Measurements from ENCODE around the gene KRT15.

The KRT15 gene

GRCh38 chr17:41481036-41481435 lies 37.7 kb downstream of the KRT15 start, which contains the start of gene KRT35:
TSS of gene KRT35 (minus strand) at chr17:41481151. CDS start at chr17:41481097, 54 bp downstream.
- DNase-seq: no peak
- TF ChIP-seq POLR2A (IDR thresholded peaks at IDR 0.05; ENCODE audit: low read length): no peak
- TF ChIP-seq GATA1 (IDR thresholded peaks at IDR 0.05; ENCODE audit: low read depth, low read length): no peak

GRCh38 chr17:41480581-41480980 lies 38.1 kb downstream of the KRT15 start:
- no peak for TF ChIP-seq GATA1 (IDR thresholded peaks at IDR 0.05; ENCODE audit: low read depth, low read length)
- no peak for TF ChIP-seq POLR2A (IDR thresholded peaks at IDR 0.05; ENCODE audit: low read length)

GRCh38 chr17:41480136-41480535 lies 38.6 kb downstream of the KRT15 start:
- no peak for DNase-seq
- TF ChIP-seq POLR2A (IDR thresholded peaks at IDR 0.05; ENCODE audit: low read length) (no peak), GATA1 (IDR thresholded peaks at IDR 0.05; ENCODE audit: low read depth, low read length) (no peak)

More at GRCh38 chr17:41480581-41480980, 38.1 kb downstream of the KRT15 start:
- DNase-seq: no peak

GRCh38 chr17:41478237-41478636 lies 40.5 kb downstream of the KRT15 start:
- no peak for DNase-seq
- TF ChIP-seq GATA1 (IDR thresholded peaks at IDR 0.05; ENCODE audit: low read depth, low read length): no peak
- no peak for TF ChIP-seq POLR2A (IDR thresholded peaks at IDR 0.05; ENCODE audit: low read length)

GRCh38 chr17:41476866-41477815 lies 41.5 kb downstream of the KRT15 start:
- TF ChIP-seq POLR2A (IDR thresholded peaks at IDR 0.05; ENCODE audit: low read length) (no peak), GATA1 (IDR thresholded peaks at IDR 0.05; ENCODE audit: low read depth, low read length) (no peak)
- DNase-seq: no peak

- DNase-seq: no peak
- TF ChIP-seq GATA1 (IDR thresholded peaks at IDR 0.05; ENCODE audit: low read depth, low read length) (no peak), POLR2A (IDR thresholded peaks at IDR 0.05; ENCODE audit: low read length) (no peak)
Measured at GRCh38 chr17:41475421-41475820, 43.3 kb downstream of the KRT15 start.

- no peak for DNase-seq
- TF ChIP-seq POLR2A (IDR thresholded peaks at IDR 0.05; ENCODE audit: low read length) (no peak), GATA1 (IDR thresholded peaks at IDR 0.05; ENCODE audit: low read depth, low read length) (no peak)
Measured at GRCh38 chr17:41474863-41475262, 43.8 kb downstream of the KRT15 start.

- no peak for TF ChIP-seq POLR2A (IDR thresholded peaks at IDR 0.05; ENCODE audit: low read length)
- TF ChIP-seq GATA1 (IDR thresholded peaks at IDR 0.05; ENCODE audit: low read depth, low read length): no peak
Measured at GRCh38 chr17:41468346-41468745, 50.3 kb downstream of the KRT15 start.

GRCh38 chr17:41467561-41467960 lies 51.1 kb downstream of the KRT15 start:
- DNase-seq: no peak
- no peak for TF ChIP-seq POLR2A (IDR thresholded peaks at IDR 0.05; ENCODE audit: low read length)
- TF ChIP-seq GATA1 (IDR thresholded peaks at IDR 0.05; ENCODE audit: low read depth, low read length): no peak

More at GRCh38 chr17:41468346-41468745, 50.3 kb downstream of the KRT15 start:
- no peak for DNase-seq

GRCh38 chr17:41466988-41467387 lies 51.7 kb downstream of the KRT15 start, which contains the start of gene KRT32:
TSS of gene KRT32 (minus strand) at chr17:41467386. CDS start at chr17:41467325, 61 bp downstream.
- no peak for TF ChIP-seq POLR2A (IDR thresholded peaks at IDR 0.05; ENCODE audit: low read length)
- no peak for TF ChIP-seq GATA1 (IDR thresholded peaks at IDR 0.05; ENCODE audit: low read depth, low read length)

GRCh38 chr17:41464682-41465081 lies 54.0 kb downstream of the KRT15 start:
- TF ChIP-seq POLR2A (IDR thresholded peaks at IDR 0.05; ENCODE audit: low read length) (no peak), GATA1 (IDR thresholded peaks at IDR 0.05; ENCODE audit: low read depth, low read length) (no peak)
- no peak for DNase-seq

More at GRCh38 chr17:41466988-41467387, 51.7 kb downstream of the KRT15 start, which contains the start of gene KRT32:
- no peak for DNase-seq

- DNase-seq: no peak
- TF ChIP-seq POLR2A (IDR thresholded peaks at IDR 0.05; ENCODE audit: low read length) (no peak), GATA1 (IDR thresholded peaks at IDR 0.05; ENCODE audit: low read depth, low read length) (no peak)
Measured at GRCh38 chr17:41464173-41464572, 54.5 kb downstream of the KRT15 start.

GRCh38 chr17:41463746-41464145 lies 54.9 kb downstream of the KRT15 start:
- no peak for TF ChIP-seq POLR2A (IDR thresholded peaks at IDR 0.05; ENCODE audit: low read length)
- no peak for TF ChIP-seq GATA1 (IDR thresholded peaks at IDR 0.05; ENCODE audit: low read depth, low read length)
- DNase-seq: no peak
